Loucy (cell line): ENCODE measurements around the gene CREG1.
A peak's percentile ranks its signal among the peaks of the same experiment; 100 is the strongest.

Source experiments
- H2AFZ ChIP-seq: fragments of 200-600 bp; sonication (generic); 2 replicates; pipeline ENCODE4 v1.6.0; 2016; ENCODE audit warnings: antibody characterized with exemption, mild to moderate bottlenecking, low read length, moderate library complexity
- H3F3A ChIP-seq: fragments of 200-600 bp; 2 replicates; pipeline ENCODE4 v1.6.0; 2016; ENCODE audit warnings: antibody characterized with exemption, low read depth, mild to moderate bottlenecking
- H3K27me3 ChIP-seq: fragments of 200-600 bp; sonication (generic); 2 replicates; pipeline ENCODE4 v1.6.1; 2014; ENCODE audit warnings: low read length, mild to moderate bottlenecking; ENCODE audit not compliant: insufficient read depth, poor library complexity, severe bottlenecking
- H3K36me3 ChIP-seq: fragments of 200-600 bp; sonication (generic); 2 replicates; pipeline ENCODE4 v1.6.1; 2016; ENCODE audit warnings: low read length; ENCODE audit not compliant: insufficient read depth
- H3K4me1 ChIP-seq: fragments of 200-600 bp; sonication (generic); 2 replicates; pipeline ENCODE4 v1.5.1; 2014; ENCODE audit warnings: low read length, mild to moderate bottlenecking; ENCODE audit not compliant: insufficient read depth, poor library complexity, severe bottlenecking
- H3K4me2 ChIP-seq: fragments of 200-600 bp; sonication (generic); 2 replicates; pipeline ENCODE4 v1.6.0; 2014; ENCODE audit warnings: antibody characterized with exemption, low read length, low read depth, mild to moderate bottlenecking; ENCODE audit not compliant: poor library complexity, severe bottlenecking
- H3K4me3 ChIP-seq: fragments of 200-600 bp; sonication (generic); 2 replicates; pipeline ENCODE4 v1.5.1; 2014; ENCODE audit warnings: low read length, mild to moderate bottlenecking, mixed read lengths; ENCODE audit not compliant: poor library complexity, severe bottlenecking
- H3K79me2 ChIP-seq: fragments of 200-600 bp; sonication (generic); 2 replicates; pipeline ENCODE4 v1.6.1; 2014; ENCODE audit warnings: low read length; ENCODE audit not compliant: insufficient read depth
- H3K9ac ChIP-seq: fragments of 200-600 bp; sonication (generic); 2 replicates; pipeline ENCODE4 v1.6.0; 2014; ENCODE audit warnings: mild to moderate bottlenecking, low read depth, low read length, moderate library complexity; ENCODE audit not compliant: poor library complexity, severe bottlenecking
- H3K9me2 ChIP-seq: fragments of 200-600 bp; sonication (generic); replicated peaks from 2 replicates; pipeline ENCODE4 v1.6.1; 2016; ENCODE audit warnings: low read depth, low read length, mixed read lengths
- H3K9me3 ChIP-seq: fragments of 200-600 bp; sonication (generic); 2 replicates; pipeline ENCODE4 v1.6.1; 2014; ENCODE audit warnings: mild to moderate bottlenecking, antibody characterized with exemption, low read length, low read depth; ENCODE audit not compliant: insufficient read depth
- H4K20me1 ChIP-seq: fragments of 200-600 bp; sonication (generic); 2 replicates; pipeline ENCODE4 v1.6.0; 2014; ENCODE audit warnings: antibody characterized with exemption, low read length, mild to moderate bottlenecking; ENCODE audit not compliant: insufficient read depth, poor library complexity, severe bottlenecking
- EZH2phosphoT487 ChIP-seq: fragments of 200-600 bp; IDR thresholded peaks from 2 replicates; pipeline ENCODE4 v1.6.1; 2018; ENCODE audit warnings: antibody characterized with exemption, mild to moderate bottlenecking, moderate library complexity, borderline replicate concordance
- TF ChIP-seq, protein P1 (sequence below): fragments of 200-600 bp; sonication (generic); conservative IDR thresholded peaks from 2 replicates; pipeline ENCODE4 v1.5.1; 2014; ENCODE audit warnings: mild to moderate bottlenecking, antibody characterized with exemption, low read length

CREG1 gene

DNA sequence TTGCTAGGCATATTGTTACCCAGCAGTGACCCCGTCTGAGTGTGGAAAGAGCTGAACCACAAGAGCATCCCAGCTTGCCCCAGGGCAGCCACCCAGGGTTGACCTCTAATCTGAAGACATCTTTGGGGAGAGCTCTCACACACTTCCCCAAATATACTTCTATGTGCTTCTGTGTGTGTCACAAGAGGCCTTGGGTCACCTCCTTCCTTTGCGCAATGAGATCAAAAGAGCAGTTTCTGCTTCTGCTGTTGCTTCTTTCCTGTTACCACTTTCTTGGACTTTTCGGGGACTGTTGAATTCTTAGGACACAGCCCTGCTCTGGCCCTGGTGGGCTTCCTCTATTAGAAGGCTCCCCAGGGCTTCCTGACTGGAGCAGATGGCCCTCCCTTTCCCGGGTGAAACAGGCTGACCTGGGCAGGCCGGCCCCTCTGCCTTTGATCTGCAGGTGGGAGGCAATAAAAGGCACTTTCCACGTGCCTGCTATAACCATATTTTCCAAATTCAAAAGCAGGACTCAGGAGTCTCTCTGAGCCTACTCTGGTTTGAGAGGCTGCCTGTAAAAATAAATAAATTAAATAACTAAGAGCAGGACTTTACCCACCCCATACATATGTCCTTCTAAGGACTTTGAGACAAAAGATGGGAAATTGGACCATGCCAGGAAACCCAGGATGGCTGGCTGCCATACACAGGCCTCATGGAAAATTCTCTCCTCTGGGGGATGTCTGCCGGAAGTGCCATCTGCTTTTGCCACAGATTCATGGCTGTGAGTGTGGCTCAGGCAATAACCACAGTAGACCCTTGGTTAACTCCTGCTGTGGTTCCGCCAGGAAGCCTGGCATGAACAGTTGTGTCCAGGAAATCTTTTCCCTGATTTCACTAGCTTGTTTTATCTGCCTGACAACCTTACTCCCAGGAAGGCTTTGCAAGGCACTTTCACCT, 48.2 kb upstream of the CREG1 start:
- Histone ChIP-seq H3K79me2 (no peaks in the 10 kb centered on the region), H3K36me3 (no peaks in the 10 kb centered on the region), H3K27me3 (no peaks in the 10 kb centered on the region), H2AFZ (0 out of 2 replicates have a peak overlapping the region, but pooled peaks have one; percentile 8), H3K4me3 (no peak overlapping the region), H3K9me3 (peaks cover 1% of the 10 kb centered on the region; the same call in 1 of the 2 replicates), H3K4me2 (peak overlapping the region; percentile 53), H3F3A (no peaks in the 10 kb centered on the region), H3K9ac (peak overlapping the region; percentile 57), H4K20me1 (no peaks in the 10 kb centered on the region), H3K4me1 (peaks cover 37% of the 10 kb centered on the region), H3K9me2 (no peaks in the 10 kb centered on the region)
- TF ChIP-seq, protein P1, sequence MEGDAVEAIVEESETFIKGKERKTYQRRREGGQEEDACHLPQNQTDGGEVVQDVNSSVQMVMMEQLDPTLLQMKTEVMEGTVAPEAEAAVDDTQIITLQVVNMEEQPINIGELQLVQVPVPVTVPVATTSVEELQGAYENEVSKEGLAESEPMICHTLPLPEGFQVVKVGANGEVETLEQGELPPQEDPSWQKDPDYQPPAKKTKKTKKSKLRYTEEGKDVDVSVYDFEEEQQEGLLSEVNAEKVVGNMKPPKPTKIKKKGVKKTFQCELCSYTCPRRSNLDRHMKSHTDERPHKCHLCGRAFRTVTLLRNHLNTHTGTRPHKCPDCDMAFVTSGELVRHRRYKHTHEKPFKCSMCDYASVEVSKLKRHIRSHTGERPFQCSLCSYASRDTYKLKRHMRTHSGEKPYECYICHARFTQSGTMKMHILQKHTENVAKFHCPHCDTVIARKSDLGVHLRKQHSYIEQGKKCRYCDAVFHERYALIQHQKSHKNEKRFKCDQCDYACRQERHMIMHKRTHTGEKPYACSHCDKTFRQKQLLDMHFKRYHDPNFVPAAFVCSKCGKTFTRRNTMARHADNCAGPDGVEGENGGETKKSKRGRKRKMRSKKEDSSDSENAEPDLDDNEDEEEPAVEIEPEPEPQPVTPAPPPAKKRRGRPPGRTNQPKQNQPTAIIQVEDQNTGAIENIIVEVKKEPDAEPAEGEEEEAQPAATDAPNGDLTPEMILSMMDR = no peak
- no peak for TF ChIP-seq EZH2phosphoT487

DNA sequence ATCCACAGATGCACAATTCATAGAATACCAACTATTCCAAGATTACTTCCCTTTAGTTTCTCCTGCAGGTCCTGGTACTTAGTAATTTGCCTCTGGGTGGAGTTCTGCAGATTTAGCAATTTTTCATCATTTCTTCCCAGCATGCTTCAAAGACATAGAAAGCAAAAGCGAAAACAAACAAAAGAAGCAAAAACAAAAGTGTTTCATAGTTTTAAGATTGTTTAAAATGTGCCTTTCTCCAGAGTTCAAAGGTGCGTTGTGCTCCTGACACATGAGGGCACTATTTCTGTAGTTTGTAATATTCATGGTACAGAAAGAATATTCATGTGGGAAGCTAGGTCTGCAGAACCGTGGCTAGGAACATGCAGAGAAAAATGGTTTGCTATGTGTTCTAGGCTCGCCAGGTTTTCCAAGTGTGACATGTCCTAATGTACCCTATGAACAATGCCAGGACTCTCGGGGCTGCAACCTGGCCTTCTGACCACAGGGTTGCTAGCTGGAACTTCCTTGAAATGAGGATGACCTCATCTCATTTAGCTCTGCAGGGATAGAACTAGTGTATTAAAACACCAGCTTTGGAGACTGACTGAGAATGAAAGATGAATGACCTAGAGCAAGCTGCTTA, 46.5 kb upstream of the CREG1 start:
- Histone ChIP-seq H4K20me1 (no peaks in the 10 kb centered on the region), H3K9ac (peak overlapping the region; percentile 57)

DNA sequence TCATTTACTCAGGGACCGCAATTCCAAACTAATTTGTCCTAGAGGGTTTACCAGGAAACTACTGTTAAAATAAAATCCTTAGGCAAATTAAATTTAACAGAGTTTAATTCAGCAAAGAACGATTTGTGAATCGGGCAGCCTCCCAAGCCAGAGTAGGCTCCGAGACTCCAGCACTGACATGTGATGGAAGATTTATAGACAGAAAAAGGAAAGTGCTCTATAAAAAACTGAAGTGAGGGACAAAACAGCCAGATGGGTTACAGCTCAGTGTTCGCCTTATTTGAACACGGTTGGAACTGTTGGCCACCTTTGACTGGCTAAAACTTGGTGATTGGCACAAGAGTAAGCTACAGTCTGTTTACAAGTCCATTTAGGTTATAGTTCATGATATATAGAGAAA, 41.3 kb upstream of the CREG1 start:
- no peaks in the 10 kb centered on the region for H4K20me1 ChIP-seq
- no peak overlapping the region for H2AFZ ChIP-seq
- no peaks in the 10 kb centered on the region for H3K9me2 ChIP-seq
- no peak overlapping the region for H3K4me3 ChIP-seq
- no peaks in the 10 kb centered on the region for H3K9me3 ChIP-seq
- H3F3A ChIP-seq = no peaks in the 10 kb centered on the region
- no peak overlapping the region for H3K4me2 ChIP-seq
- TF ChIP-seq, protein P1 = no peak
- TF ChIP-seq EZH2phosphoT487 = no peak
- no peaks in the 10 kb centered on the region for H3K36me3 ChIP-seq
- H3K27me3 ChIP-seq = no peaks in the 10 kb centered on the region
- no peak overlapping the region for H3K9ac ChIP-seq
- peaks cover 2% of the 10 kb centered on the region for H3K4me1 ChIP-seq
- H3K79me2 ChIP-seq = no peaks in the 10 kb centered on the region

More for the DNA sequence above, 46.5 kb upstream of the CREG1 start:
- peak overlapping the region; percentile 53 for H3K4me2 ChIP-seq
- peak overlapping the region; percentile 74 for H2AFZ ChIP-seq
- H3K27me3 ChIP-seq = no peaks in the 10 kb centered on the region
- no peaks in the 10 kb centered on the region for H3K79me2 ChIP-seq
- peak overlapping the region; percentile 8 for H3K4me3 ChIP-seq
- H3K4me1 ChIP-seq = peaks cover 37% of the 10 kb centered on the region
- H3F3A ChIP-seq = no peaks in the 10 kb centered on the region
- H3K9me2 ChIP-seq = no peaks in the 10 kb centered on the region
- TF ChIP-seq EZH2phosphoT487 = no peak
- TF ChIP-seq, protein P1 = peak; percentile 95
- no peaks in the 10 kb centered on the region for H3K36me3 ChIP-seq
- H3K9me3 ChIP-seq = no peaks in the 10 kb centered on the region
